Uterus (tissue), 4 donors: ENCODE measurements around the gene TAS2R16. TPM values are rescaled to one million over a fixed set of nuclear protein-coding genes. Genes with fewer than 3 reads are reported as not detected.
"Not testable (repeated sequence)": the region's sequence is repeated elsewhere in the genome, so short reads cannot be mapped to it uniquely, and the experiment has no call there.

Experiments
- DNase-seq, 2 donors: peaks; one replicate each; pipeline ENCODE4 v3.0.0-alpha.2; 2019 to 2020
- H3K27ac ChIP-seq, 2 donors: fragments of 200-600 bp; sonication (generic); 1 replicate in 1 of 2; 2 replicates in 1 of 2; pipeline ENCODE4 v1.5.1; 2016 to 2018
- H3K27me3 ChIP-seq, 2 donors: fragments of 200-600 bp; sonication (generic); one replicate each; pipeline ENCODE4 v1.5.1; 2018 to 2019; ENCODE audit warnings: control low read depth in 1 of 2
- H3K36me3 ChIP-seq, 2 donors: fragments of 200-600 bp; sonication (generic); one replicate each; pipeline ENCODE4 v1.5.1; 2019; ENCODE audit warnings: control low read depth in 1 of 2
- H3K4me1 ChIP-seq, 2 donors: fragments of 200-600 bp; sonication (generic); one replicate each; pipeline ENCODE4 v1.5.1; 2018 to 2019; ENCODE audit warnings: control low read depth in 1 of 2
- H3K4me3 ChIP-seq, 2 donors: fragments of 200-600 bp; sonication (generic); 1 replicate in 1 of 2; 2 replicates in 1 of 2; pipeline ENCODE4 v1.5.1; 2018 to 2019; ENCODE audit warnings: mild to moderate bottlenecking in 1 of 2
- H3K9me3 ChIP-seq, 2 donors: fragments of 200-600 bp; sonication (generic); one replicate each; pipeline ENCODE4 v1.5.1; 2019; ENCODE audit warnings: control low read depth in 1 of 2
- POLR2A ChIP-seq, 2 donors: fragments of 450-650 bp; IDR thresholded peaks; one replicate each; pipeline ENCODE4 v1.6.1; 2016; ENCODE audit warnings: antibody characterized with exemption in 2 of 2, mild to moderate bottlenecking in 1 of 2, moderate library complexity in 1 of 2
- intact Hi-C: fragments of 100-400 bp; cut with DNase I; formaldehyde crosslinking; loops from one replicate; pipeline ENCODE4 v1.15.1; 2023; ENCODE audit warnings: low total_unique reads
- total RNA-seq, 4 donors: library from RNA; depleted of rRNA in 3 of 4; stranded (reverse); fragments of >200 nt in 3 of 4; gene quantifications; one replicate each; pipeline versions ENCODE4 v1.1.0 to v1.2.4, GENCODE V29; 2014 to 2023
- TF ChIP-seq, protein P1 (sequence below), 4 experiments: fragments of 200-600 bp in 2 of 4; fragments of 450-650 bp in 2 of 4; sonication (generic) in 2 of 4; IDR thresholded peaks; one replicate each; pipeline ENCODE4 v1.5.1; 2016 to 2019; ENCODE audit warnings: antibody characterized with exemption in 4 of 4, mild to moderate bottlenecking in 2 of 4, moderate library complexity in 1 of 4
- donor health status: DM: yes; HTN: yes; CAD: no.

Gene TAS2R16
- total RNA-seq, 4 donors from 2014 or later = not detected

DNA sequence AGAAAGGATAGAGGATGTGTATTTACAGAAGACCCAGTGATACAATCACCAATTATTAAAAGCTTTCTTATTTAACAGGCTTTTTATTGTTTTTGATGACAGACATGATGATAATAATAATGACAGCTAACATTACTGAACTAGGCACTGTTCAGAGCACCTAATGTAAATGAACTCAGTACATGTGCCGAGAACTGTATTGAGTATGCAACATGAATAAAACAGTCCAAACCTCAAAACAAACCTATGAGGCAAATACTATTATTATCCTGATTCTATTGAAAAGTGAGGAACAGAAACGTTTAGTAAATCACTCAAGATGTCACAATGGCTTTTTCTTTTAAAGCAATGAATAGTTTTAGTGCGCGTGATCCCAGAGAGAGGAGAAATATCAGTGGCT lies 27.1 kb downstream of the TAS2R16 start:
- Histone ChIP-seq H3K27ac (no peak overlapping the region), H3K4me3 (no peak overlapping the region), H3K27me3 (no peaks in the 10 kb centered on the region), H3K36me3 (no peaks in the 10 kb centered on the region), H3K9me3 (no peaks in the 10 kb centered on the region), H3K4me1 (no peaks in the 10 kb centered on the region)
- no peak for DNase-seq
- TF ChIP-seq POLR2A (IDR thresholded peaks at IDR 0.05) = no peak
- TF ChIP-seq, protein P1, sequence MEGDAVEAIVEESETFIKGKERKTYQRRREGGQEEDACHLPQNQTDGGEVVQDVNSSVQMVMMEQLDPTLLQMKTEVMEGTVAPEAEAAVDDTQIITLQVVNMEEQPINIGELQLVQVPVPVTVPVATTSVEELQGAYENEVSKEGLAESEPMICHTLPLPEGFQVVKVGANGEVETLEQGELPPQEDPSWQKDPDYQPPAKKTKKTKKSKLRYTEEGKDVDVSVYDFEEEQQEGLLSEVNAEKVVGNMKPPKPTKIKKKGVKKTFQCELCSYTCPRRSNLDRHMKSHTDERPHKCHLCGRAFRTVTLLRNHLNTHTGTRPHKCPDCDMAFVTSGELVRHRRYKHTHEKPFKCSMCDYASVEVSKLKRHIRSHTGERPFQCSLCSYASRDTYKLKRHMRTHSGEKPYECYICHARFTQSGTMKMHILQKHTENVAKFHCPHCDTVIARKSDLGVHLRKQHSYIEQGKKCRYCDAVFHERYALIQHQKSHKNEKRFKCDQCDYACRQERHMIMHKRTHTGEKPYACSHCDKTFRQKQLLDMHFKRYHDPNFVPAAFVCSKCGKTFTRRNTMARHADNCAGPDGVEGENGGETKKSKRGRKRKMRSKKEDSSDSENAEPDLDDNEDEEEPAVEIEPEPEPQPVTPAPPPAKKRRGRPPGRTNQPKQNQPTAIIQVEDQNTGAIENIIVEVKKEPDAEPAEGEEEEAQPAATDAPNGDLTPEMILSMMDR (IDR thresholded peaks at IDR 0.05) = no peak
- intact Hi-C loops = no loop called here

DNA sequence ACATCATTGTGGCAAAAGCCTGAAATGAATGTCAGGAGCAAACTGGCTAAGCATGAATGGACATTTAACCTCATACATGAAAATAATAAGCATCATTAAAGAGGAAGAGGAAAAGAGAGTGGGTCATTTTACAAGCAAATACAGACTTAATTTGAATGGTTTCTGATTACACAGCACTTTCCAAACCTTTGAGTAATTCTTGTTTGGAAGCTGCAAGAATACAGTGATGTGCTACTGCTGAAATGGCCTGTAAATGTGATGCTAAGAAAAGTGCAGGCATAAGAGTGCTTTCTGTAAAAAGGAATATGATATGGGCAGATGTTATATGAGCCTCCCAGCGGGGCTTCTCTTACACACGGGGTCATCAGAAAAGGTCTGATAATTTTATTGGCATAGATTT lies 30.2 kb downstream of the TAS2R16 start:
- no peaks in the 10 kb centered on the region for H3K4me1 ChIP-seq
- DNase-seq = no peak

DNA sequence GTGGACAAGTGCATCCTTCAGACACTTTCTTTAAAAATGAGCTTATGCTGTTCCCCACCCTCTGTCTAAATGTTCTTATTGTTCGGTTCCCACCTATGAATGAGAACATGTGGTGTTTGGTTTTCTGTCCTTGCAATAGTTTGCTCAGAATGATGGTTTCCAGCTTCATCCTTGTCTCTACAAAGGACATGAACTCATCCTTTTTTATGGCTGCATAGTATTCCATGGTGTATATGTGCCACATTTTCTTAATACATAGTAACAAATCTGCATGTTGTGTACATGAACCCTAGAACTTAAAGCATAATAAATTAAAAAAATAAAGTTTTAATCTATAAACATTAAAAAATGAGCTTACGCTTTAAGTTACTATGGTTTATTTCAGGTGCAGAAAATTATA lies 41.8 kb downstream of the TAS2R16 start:
- H3K4me1 ChIP-seq, H3K9me3 ChIP-seq, H3K4me3 ChIP-seq, H3K36me3 ChIP-seq, H3K27ac ChIP-seq, H3K27me3 ChIP-seq, DNase-seq, intact Hi-C loops: not testable (repeated sequence)

More for the DNA sequence above, 30.2 kb downstream of the TAS2R16 start:
- Histone ChIP-seq H3K9me3 (no peaks in the 10 kb centered on the region), H3K27me3 (no peaks in the 10 kb centered on the region), H3K36me3 (no peaks in the 10 kb centered on the region), H3K27ac (no peak overlapping the region), H3K4me3 (no peak overlapping the region)
- no peak for TF ChIP-seq POLR2A (IDR thresholded peaks at IDR 0.05)
- TF ChIP-seq, protein P1 (IDR thresholded peaks at IDR 0.05) = no peak
- intact Hi-C loops = no loop called here

DNA sequence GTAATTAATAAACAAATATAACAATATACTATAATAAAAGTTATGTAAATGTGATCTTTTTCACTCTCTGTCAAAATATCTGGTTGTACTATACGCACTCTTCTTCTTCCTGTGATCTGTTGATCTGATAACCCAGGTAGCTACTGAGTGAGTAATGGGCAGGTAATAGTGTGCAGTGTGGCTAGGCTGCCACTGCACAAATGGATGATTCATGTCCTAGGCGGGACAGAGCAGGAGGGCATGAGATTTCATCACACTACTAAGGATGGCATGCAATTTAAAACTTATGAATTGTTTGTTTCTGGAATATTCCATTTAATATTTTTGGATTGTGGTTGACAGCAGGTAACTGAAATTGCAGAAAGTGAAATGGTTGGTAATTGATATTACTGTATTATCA lies 44.5 kb downstream of the TAS2R16 start:
- Histone ChIP-seq H3K4me3 (no peak overlapping the region), H3K9me3 (no peaks in the 10 kb centered on the region), H3K4me1 (no peaks in the 10 kb centered on the region), H3K36me3 (no peaks in the 10 kb centered on the region), H3K27ac (no peak overlapping the region), H3K27me3 (no peaks in the 10 kb centered on the region)
- intact Hi-C loops = no loop called here
- TF ChIP-seq, protein P1 (IDR thresholded peaks at IDR 0.05) = no peak
- TF ChIP-seq POLR2A (IDR thresholded peaks at IDR 0.05) = no peak
- DNase-seq = no peak

DNA sequence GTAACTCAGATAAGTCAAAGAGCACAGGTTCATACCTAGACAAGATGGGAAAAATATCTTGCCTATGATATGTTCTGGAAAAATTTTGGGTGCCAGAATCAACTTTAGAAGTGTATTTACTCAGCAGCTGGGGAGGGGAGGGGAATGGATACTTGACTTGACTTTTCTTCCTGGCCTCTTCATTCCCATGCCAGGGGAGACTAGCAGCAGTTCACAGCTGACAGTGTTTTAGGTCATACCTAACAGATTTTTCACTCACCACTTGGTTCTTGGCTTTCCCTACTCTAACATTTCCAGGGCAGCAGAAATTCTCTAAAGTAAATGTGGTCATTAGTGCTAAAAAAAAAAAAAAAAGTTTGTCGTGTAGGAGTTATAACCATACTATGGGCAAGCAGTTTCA lies 46.3 kb downstream of the TAS2R16 start:
- H3K4me3 ChIP-seq = no peak overlapping the region
- no peaks in the 10 kb centered on the region for H3K27me3 ChIP-seq
- DNase-seq = no peak
- H3K27ac ChIP-seq = no peak overlapping the region
- no peaks in the 10 kb centered on the region for H3K4me1 ChIP-seq
- TF ChIP-seq POLR2A (IDR thresholded peaks at IDR 0.05) = no peak
- TF ChIP-seq, protein P1 (IDR thresholded peaks at IDR 0.05) = no peak
- H3K36me3 ChIP-seq = no peaks in the 10 kb centered on the region
- no peaks in the 10 kb centered on the region for H3K9me3 ChIP-seq
- intact Hi-C loops = no loop called here

Other genes starting within 250 kb of the TAS2R16 start
- 100 to 1,000 TPM in 1 of 4 donors, 10 to 100 TPM in 3; 11.5 to 119 (median 36.8) TPM for gene CADPS2, start 109.2 kb downstream of the TAS2R16 start, total RNA-seq
- gene SLC13A1, start 204.3 kb upstream of the TAS2R16 start, total RNA-seq = not detected